Measurements from ENCODE around the gene CDH13. TPM values are rescaled to one million over a fixed set of nuclear protein-coding genes. Genes with fewer than 3 reads are reported as not detected.

The CDH13 gene
- total and polyA plus RNA-seq, 10 of the 15 experiments (the other 5 are each of a cell fraction or from before 2014, with no cell fraction given), result under 0.01 to 0.05 TPM; not detected in 8

DNA sequence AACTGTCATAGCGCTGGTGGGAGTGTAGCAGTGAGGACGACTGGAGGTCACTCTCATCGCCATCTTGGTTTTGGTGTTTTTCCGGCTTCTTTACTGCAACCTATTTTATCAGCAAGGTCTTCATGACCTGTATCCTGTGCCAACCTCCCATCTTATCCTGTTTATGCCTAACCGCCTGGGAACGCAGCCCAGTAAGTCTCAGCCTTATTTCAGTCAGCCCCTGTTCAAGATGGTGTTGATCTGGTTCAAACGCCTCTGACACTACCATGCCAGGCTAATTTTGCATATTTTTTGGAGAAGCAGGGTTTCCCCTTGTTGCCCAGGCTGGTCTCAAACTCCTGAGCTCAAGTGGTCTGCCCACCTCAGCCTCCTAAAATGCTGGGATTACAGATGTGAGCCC lies 1001.2 kb downstream of the CDH13 start (continued):
- TF ChIP-seq, protein P1, sequence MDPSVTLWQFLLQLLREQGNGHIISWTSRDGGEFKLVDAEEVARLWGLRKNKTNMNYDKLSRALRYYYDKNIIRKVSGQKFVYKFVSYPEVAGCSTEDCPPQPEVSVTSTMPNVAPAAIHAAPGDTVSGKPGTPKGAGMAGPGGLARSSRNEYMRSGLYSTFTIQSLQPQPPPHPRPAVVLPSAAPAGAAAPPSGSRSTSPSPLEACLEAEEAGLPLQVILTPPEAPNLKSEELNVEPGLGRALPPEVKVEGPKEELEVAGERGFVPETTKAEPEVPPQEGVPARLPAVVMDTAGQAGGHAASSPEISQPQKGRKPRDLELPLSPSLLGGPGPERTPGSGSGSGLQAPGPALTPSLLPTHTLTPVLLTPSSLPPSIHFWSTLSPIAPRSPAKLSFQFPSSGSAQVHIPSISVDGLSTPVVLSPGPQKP (IDR thresholded peaks at IDR 0.05; ENCODE audit: low read depth, low read length), result no peak
- TF ChIP-seq BHLHE40 (IDR thresholded peaks at IDR 0.05; ENCODE audit: borderline replicate concordance in 1 of 2, low read depth in 2 of 2, low read length in 1 of 2) (no peak), RAD51 (IDR thresholded peaks at IDR 0.05) (no peak)

DNA sequence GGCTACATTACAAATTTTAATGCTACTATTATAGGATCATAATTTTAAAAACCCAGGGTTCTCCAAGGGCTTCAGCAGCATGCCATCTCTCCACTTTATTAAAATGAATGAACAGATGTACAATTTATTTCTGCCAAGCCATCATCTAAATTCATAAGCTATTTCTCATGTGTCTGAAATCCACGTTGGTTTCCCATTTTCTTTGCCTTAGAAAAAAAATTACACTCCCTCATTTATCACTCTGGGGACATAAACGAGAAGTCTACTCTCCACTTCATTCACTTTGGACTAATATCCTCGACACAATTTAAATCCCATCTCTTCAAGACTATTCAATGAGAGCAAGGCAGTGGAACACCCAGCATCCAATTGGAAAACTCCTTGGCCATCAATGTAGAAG lies 1002.7 kb downstream of the CDH13 start:
- H3K9ac ChIP-seq (ENCODE audit: control insufficient read depth, insufficient read depth, low read length), result no peak overlapping the region
- ChIA-PET CTCF (no interaction called here), RAD21 (ENCODE audit: unreplicated experiment) (no interaction called here), SMC1A (ENCODE audit: uncharacterized antibody, unreplicated experiment) (no interaction called here), POLR2A (no interaction called here)
- no peaks in the 10 kb centered on the region for H3K4me1 ChIP-seq (ENCODE audit: control insufficient read depth, insufficient read depth, low read length)
- H2AFZ ChIP-seq (ENCODE audit: control insufficient read depth, low read depth, low read length), result no peak overlapping the region
- no peak for ATAC-seq
- 0% methylated on average over 3 of the region's 3 CpGs for WGBS (ENCODE audit: insufficient coverage, insufficient replicate concordance, low lambda C conversion rate, missing lambda C conversion rate)
- H3K79me2 ChIP-seq (ENCODE audit: control insufficient read depth, insufficient read depth, low read length), result no peaks in the 10 kb centered on the region
- no peaks in the 10 kb centered on the region for H3K27me3 ChIP-seq (replicated peaks in 1 of 2; ENCODE audit: control insufficient read depth in 2 of 2, insufficient read depth in 2 of 2, low read length in 1 of 2)
- in situ Hi-C loops (cut with MboI) (no loop called here), intact Hi-C loops (cut with micrococcal nuclease; ENCODE audit: unreplicated experiment) (no loop called here)
- H3K9me3 ChIP-seq (replicated peaks; ENCODE audit: control insufficient read depth, insufficient read depth, low read length), result no peaks in the 10 kb centered on the region
- no peak for FAIRE-seq
- H4K20me1 ChIP-seq (ENCODE audit: control insufficient read depth, insufficient read depth), result no peaks in the 10 kb centered on the region
- no peak overlapping the region for H3K4me2 ChIP-seq (ENCODE audit: control insufficient read depth, insufficient read depth)
- no peak overlapping the region for H3K4me3 ChIP-seq
- no peak overlapping the region for H3K27ac ChIP-seq (ENCODE audit: control insufficient read depth, insufficient read depth)
- no TSS peak for BruUV-seq (replicated peaks)
- DNase-seq (ENCODE audit: low read depth, low spot score), result no peak
- H3K36me3 ChIP-seq (ENCODE audit: control insufficient read depth in 2 of 2, insufficient read depth in 2 of 2, low read length in 1 of 2), result no peaks in the 10 kb centered on the region
- TF ChIP-seq, protein P2, sequence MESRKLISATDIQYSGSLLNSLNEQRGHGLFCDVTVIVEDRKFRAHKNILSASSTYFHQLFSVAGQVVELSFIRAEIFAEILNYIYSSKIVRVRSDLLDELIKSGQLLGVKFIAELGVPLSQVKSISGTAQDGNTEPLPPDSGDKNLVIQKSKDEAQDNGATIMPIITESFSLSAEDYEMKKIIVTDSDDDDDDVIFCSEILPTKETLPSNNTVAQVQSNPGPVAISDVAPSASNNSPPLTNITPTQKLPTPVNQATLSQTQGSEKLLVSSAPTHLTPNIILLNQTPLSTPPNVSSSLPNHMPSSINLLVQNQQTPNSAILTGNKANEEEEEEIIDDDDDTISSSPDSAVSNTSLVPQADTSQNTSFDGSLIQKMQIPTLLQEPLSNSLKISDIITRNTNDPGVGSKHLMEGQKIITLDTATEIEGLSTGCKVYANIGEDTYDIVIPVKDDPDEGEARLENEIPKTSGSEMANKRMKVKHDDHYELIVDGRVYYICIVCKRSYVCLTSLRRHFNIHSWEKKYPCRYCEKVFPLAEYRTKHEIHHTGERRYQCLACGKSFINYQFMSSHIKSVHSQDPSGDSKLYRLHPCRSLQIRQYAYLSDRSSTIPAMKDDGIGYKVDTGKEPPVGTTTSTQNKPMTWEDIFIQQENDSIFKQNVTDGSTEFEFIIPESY (IDR thresholded peaks at IDR 0.05), result no peak
- TF ChIP-seq POLR2A (IDR thresholded peaks at IDR 0.05; ENCODE audit: low read depth, low read length) (no peak), CBX3 (IDR thresholded peaks at IDR 0.05; ENCODE audit: borderline replicate concordance, low read depth) (no peak), EGR1 (IDR thresholded peaks at IDR 0.05; ENCODE audit: borderline replicate concordance in 1 of 2, low read depth in 2 of 2, low read length in 2 of 2) (no peak), HDAC2 (IDR thresholded peaks at IDR 0.05) (no peak), NFIC (IDR thresholded peaks at IDR 0.05; ENCODE audit: low read depth, low read length) (no peak), POU2F2 (IDR thresholded peaks at IDR 0.05; ENCODE audit: borderline replicate concordance, low read depth, low read length) (no peak), BHLHE40 (IDR thresholded peaks at IDR 0.05; ENCODE audit: borderline replicate concordance in 1 of 2, low read depth in 2 of 2, low read length in 1 of 2) (no peak), MXI1 (IDR thresholded peaks at IDR 0.05; ENCODE audit: low read depth, low read length) (no peak), SIX5 (IDR thresholded peaks at IDR 0.05; ENCODE audit: low read depth, low read length, severe bottlenecking) (no peak), CREM (IDR thresholded peaks at IDR 0.05; ENCODE audit: low read depth) (no peak), ZBED1 (IDR thresholded peaks at IDR 0.05; ENCODE audit: borderline replicate concordance) (no peak)
- TF ChIP-seq, protein P3, sequence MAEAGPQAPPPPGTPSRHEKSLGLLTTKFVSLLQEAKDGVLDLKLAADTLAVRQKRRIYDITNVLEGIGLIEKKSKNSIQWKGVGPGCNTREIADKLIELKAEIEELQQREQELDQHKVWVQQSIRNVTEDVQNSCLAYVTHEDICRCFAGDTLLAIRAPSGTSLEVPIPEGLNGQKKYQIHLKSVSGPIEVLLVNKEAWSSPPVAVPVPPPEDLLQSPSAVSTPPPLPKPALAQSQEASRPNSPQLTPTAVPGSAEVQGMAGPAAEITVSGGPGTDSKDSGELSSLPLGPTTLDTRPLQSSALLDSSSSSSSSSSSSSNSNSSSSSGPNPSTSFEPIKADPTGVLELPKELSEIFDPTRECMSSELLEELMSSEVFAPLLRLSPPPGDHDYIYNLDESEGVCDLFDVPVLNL (IDR thresholded peaks at IDR 0.05; ENCODE audit: low read depth, low read length), result no peak
- TF ChIP-seq, protein P4, sequence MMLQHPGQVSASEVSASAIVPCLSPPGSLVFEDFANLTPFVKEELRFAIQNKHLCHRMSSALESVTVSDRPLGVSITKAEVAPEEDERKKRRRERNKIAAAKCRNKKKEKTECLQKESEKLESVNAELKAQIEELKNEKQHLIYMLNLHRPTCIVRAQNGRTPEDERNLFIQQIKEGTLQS (IDR thresholded peaks at IDR 0.05; ENCODE audit: borderline replicate concordance, extremely low read depth, low read depth, low read length), result no peak
- TF ChIP-seq, protein P5, sequence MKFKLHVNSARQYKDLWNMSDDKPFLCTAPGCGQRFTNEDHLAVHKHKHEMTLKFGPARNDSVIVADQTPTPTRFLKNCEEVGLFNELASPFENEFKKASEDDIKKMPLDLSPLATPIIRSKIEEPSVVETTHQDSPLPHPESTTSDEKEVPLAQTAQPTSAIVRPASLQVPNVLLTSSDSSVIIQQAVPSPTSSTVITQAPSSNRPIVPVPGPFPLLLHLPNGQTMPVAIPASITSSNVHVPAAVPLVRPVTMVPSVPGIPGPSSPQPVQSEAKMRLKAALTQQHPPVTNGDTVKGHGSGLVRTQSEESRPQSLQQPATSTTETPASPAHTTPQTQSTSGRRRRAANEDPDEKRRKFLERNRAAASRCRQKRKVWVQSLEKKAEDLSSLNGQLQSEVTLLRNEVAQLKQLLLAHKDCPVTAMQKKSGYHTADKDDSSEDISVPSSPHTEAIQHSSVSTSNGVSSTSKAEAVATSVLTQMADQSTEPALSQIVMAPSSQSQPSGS (IDR thresholded peaks at IDR 0.05; ENCODE audit: low read length), result no peak
